Activated CD8-positive, alpha-beta memory T cell treated with anti-CD3 and anti-CD28 coated beads for 36 hours (primary cell): Measurements from ENCODE around the gene KCTD13. TPM values are rescaled to one million over a fixed set of nuclear protein-coding genes. Genes with fewer than 3 reads are reported as not detected.

Experiments used
- CTCF ChIA-PET: fragments of 350-600 bp; sonication (Branson Sonifier 250); formaldehyde crosslinking; loops from one replicate; lab custom pipeline; 2021; ENCODE audit warnings: antibody characterized with exemption; lab: Charles Lee
- POLR2A ChIA-PET: fragments of 350-600 bp; sonication (Branson Sonifier 250); formaldehyde crosslinking; loops from one replicate; lab custom pipeline; 2021; ENCODE audit warnings: antibody characterized with exemption; lab: Charles Lee
- total RNA-seq, 2 experiments: library from RNA; stranded (reverse); gene quantifications; one replicate each; pipeline ENCODE4 v1.2.3, GENCODE V29; 2021

Gene KCTD13, protein sequence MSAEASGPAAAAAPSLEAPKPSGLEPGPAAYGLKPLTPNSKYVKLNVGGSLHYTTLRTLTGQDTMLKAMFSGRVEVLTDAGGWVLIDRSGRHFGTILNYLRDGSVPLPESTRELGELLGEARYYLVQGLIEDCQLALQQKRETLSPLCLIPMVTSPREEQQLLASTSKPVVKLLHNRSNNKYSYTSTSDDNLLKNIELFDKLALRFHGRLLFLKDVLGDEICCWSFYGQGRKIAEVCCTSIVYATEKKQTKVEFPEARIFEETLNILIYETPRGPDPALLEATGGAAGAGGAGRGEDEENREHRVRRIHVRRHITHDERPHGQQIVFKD
- total RNA-seq: 10 to 100 TPM; 38.1 to 39.5 TPM

DNA sequence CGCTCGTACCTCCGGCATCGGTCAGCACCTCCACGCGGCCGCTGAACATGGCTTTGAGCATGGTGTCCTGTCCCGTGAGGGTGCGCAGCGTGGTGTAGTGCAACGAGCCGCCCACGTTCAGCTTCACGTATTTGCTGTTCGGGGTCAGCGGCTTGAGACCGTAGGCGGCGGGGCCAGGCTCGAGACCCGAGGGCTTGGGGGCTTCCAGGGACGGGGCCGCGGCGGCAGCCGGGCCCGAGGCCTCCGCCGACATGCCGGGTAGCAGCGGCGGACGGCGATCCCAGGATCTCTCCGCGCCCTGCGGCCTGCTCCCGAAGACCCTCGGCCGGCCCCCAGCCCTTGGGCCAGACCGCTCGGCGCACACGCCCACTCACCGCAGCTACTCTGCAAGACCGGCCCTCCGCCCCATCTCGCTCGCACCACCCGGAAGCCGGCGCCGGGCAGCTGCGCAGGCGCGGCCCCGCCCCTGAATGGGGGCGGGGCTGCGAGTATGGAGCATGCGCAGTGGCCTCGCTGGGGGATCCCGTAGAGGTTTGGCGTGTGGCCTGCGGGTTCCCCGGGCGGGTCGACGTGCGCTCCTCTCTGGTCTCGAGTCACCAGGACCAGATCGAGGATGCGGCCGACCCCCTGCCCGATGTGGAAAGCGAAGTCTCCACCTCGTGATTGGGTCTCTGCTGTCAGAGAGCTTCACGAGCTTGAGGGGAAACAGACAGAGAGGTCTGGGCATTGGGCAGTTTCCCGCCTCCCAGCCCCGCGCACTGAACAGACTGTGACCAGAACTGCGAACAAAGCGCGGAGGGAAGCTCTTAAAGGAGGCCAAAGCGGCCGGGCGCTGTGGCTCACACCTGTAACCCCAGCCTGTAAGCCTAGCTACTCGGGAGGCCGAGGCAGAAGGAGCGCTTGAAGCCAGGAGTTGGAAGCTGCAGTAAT, at the start of gene KCTD13:
KCTD13 (minus strand) TSS at position 446 of the 930 bp plus-strand sequence; CDS start at position 253, 193 bp downstream.
- ChIA-PET POLR2A (interaction anchor here (0.5 to 2.4 kb wide), 13 partner anchors 17 to 542 kb away, joined by 3 to 17 read pairs (median 4); partner anchors contain the start of genes ASPHD1, HIRIP3, INO80E and SEZ6L2), CTCF (interaction anchor here (0.6 to 1.7 kb wide), 7 partner anchors 10 to 187 kb away, joined by 3 to 5 read pairs (median 3); partner anchors contain the start of genes CDIPT and DOC2A)

GRCh38 chr16:29975134-29975538, 49.1 kb upstream of the KCTD13 start:
- POLR2A ChIA-PET: interaction anchor here (0.8 kb wide), 1 partner anchor 19 kb away, joined by 3 read pairs; no protein-coding TSS in a partner anchor
- CTCF ChIA-PET: interaction anchor here (1.2 to 1.3 kb wide), 2 partner anchors 21 to 140 kb away, joined by 3 to 4 read pairs; partner anchors contain the start of gene INO80E

DNA sequence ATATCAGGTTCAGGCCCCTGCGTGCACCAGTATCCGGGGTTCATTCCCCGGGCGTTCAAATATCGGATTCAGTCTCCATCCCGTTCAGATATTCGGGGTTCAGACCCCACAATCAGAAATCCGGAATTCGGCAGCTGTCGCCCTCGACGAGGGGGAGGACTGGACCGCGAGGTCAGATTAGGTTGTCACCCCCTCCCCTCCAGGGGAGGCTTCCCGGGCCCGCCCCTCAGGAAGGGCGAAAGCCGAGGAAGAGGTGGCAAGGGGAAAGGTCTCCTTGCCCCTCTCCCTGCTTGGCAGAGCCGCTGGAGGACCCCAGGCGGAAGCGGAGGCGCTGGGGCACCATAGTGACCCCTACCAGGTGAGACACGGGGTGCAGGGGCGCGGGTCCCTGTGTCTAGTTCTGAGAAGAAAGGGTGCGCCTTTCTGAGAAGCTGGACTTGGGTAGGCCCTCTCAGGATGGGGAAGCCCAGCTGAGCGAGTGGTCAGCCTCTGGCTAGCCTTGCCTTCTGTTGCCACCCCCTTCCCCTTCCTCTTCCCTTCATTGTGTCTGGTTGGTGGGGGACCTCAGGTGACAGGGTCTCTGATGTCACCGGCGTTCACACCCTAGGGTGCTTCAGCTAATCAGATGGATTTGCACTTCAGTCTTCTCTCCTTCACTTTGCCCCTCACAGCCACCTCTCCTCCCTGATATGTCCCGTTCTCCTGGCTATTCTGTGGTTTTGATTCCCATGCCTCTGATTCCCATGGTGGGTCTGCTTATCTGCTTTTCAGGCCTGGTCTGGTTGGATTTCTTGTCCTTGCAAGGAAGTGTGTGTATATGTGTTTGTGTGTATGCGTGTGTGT, 48.5 kb upstream of the KCTD13 start:
- CTCF ChIA-PET: interaction anchor here (1.2 to 3.0 kb wide), 3 partner anchors 13 to 139 kb away, joined by 3 to 14 read pairs (median 4); partner anchors contain the start of genes INO80E and TMEM219
- POLR2A ChIA-PET: interaction anchor here (1.3 to 1.8 kb wide), 2 partner anchors 12 to 75 kb away, joined by 5 to 12 read pairs; partner anchors contain the start of genes ASPHD1 and SEZ6L2

- ChIA-PET POLR2A (interaction anchor here (0.5 to 2.2 kb wide), 8 partner anchors 11 to 308 kb away, joined by 4 to 17 read pairs (median 8); partner anchors contain the start of genes ALDOA, ASPHD1, HIRIP3 and INO80E), CTCF (interaction anchor here (1.1 to 3.0 kb wide), 4 partner anchors 12 to 273 kb away, joined by 3 to 14 read pairs (median 4); partner anchors contain the start of genes PAGR1 and TMEM219)
Observed at GRCh38 chr16:29973384-29974246, 47.6 kb upstream of the KCTD13 start, which contains the start of gene TAOK2. Gene TAOK2 (plus strand): TSS chr16:29973868. CDS start chr16:29977773, 3,905 bp downstream.

DNA sequence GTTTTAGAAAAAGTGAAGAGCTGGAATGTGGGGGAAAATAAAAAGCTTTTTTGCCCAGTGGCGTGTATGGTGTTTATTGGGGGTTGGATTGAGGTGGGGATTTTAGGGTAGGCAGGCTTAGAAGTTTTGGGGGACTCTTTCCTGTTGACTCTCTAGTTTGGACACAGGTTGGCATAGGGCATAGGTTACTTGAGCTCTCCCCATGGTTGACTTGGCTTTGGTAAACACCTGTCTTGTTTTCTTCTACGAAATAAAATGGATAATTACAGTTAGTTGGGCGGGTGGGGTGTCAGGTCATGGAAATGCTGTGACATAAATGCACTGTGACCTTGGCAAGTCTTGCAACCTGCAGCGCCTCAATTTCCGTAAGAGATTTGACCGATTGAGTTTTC, 47.0 kb upstream of the KCTD13 start:
- POLR2A ChIA-PET: interaction anchor here (0.6 to 2.2 kb wide), 7 partner anchors 10 to 308 kb away, joined by 4 to 17 read pairs (median 8); partner anchors contain the start of genes ALDOA, ASPHD1, HIRIP3 and INO80E
- CTCF ChIA-PET: interaction anchor here (1.1 to 3.0 kb wide), 4 partner anchors 12 to 272 kb away, joined by 3 to 14 read pairs (median 4); partner anchors contain the start of genes PAGR1 and TMEM219

GRCh38 chr16:29972500-29972899, 46.5 kb upstream of the KCTD13 start:
- ChIA-PET CTCF (interaction anchor here (1.3 to 3.0 kb wide), 3 partner anchors 11 to 272 kb away, joined by 4 to 14 read pairs (median 5); partner anchors contain the start of gene TMEM219), POLR2A (interaction anchor here (1.3 to 2.2 kb wide), 5 partner anchors 11 to 93 kb away, joined by 5 to 17 read pairs (median 10); partner anchors contain the start of genes ALDOA, ASPHD1, HIRIP3 and INO80E)

- CTCF ChIA-PET: interaction anchor here (3.0 kb wide), 1 partner anchor 10 kb away, joined by 14 read pairs; the partner anchor contains the start of gene TMEM219
- POLR2A ChIA-PET: no interaction called here
Observed at GRCh38 chr16:29971304-29971703, 45.3 kb upstream of the KCTD13 start.

- POLR2A ChIA-PET: no interaction called here
- CTCF ChIA-PET: no interaction called here
Observed at GRCh38 chr16:29968205-29968604, 42.2 kb upstream of the KCTD13 start.

DNA sequence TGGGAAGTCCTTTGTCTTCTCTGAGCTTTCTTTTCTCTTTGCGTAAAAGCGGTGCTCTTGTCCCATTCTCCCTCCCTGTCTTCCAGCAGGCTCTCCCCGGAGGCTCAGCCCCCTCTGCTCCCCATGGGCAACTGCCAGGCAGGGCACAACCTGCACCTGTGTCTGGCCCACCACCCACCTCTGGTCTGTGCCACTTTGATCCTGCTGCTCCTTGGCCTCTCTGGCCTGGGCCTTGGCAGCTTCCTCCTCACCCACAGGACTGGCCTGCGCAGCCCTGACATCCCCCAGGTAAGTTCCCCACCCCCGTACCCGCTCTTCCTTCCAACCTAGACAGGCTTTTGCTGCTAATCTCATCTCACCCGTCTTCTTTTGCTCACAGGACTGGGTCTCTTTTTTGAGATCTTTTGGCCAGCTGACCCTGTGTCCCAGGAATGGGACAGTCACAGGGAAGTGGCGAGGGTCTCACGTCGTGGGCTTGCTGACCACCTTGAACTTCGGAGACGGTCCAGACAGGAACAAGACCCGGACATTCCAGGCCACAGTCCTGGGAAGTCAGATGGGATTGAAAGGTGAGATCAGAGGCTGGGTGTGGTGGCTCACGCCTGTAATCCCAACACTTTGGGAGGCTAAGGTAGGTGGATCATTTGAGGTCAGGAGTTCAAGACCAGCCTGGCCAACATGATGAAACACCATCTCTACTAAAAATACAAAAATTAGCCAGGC, 37.2 kb upstream of the KCTD13 start:
- CTCF ChIA-PET: no interaction called here
- POLR2A ChIA-PET: interaction anchor here (1.2 kb wide), 1 partner anchor 10 kb away, joined by 5 read pairs; the partner anchor contains the start of gene TAOK2

- CTCF ChIA-PET: interaction anchor here (0.8 to 2.3 kb wide), 2 partner anchors 10 to 63 kb away, joined by 4 to 14 read pairs; partner anchors contain the start of gene TAOK2
Observed at GRCh38 chr16:29962344-29962994, 36.4 kb upstream of the KCTD13 start.

GRCh38 chr16:29961479-29962343, 35.7 kb upstream of the KCTD13 start, which contains the start of gene TMEM219:
Gene TMEM219 (plus strand): TSS chr16:29962079. CDS start chr16:29963144, 1,065 bp downstream.
- POLR2A ChIA-PET: interaction anchor here (0.5 to 1.5 kb wide), 5 partner anchors 11 to 1098 kb away, joined by 3 to 10 read pairs (median 7); partner anchors contain the start of genes KCTD13, SH2B1 and TAOK2
- CTCF ChIA-PET: interaction anchor here (0.6 to 2.3 kb wide), 5 partner anchors 11 to 113 kb away, joined by 3 to 14 read pairs (median 4); partner anchors contain the start of gene TAOK2

More at GRCh38 chr16:29962344-29962994, 36.4 kb upstream of the KCTD13 start:
- POLR2A ChIA-PET: interaction anchor here (0.5 to 1.5 kb wide), 4 partner anchors 10 to 1099 kb away, joined by 5 to 10 read pairs (median 7); partner anchors contain the start of genes KCTD13, SH2B1 and TAOK2

GRCh38 chr16:29961127-29961478, 35.1 kb upstream of the KCTD13 start:
- ChIA-PET CTCF (interaction anchor here (0.6 to 2.3 kb wide), 5 partner anchors 12 to 113 kb away, joined by 3 to 14 read pairs (median 7); partner anchors contain the start of gene TAOK2), POLR2A (interaction anchor here (0.6 to 1.5 kb wide), 6 partner anchors 12 to 203 kb away, joined by 3 to 10 read pairs (median 5); partner anchors contain the start of genes KCTD13 and TAOK2)

GRCh38 chr16:29959821-29960220, 33.8 kb upstream of the KCTD13 start:
- POLR2A ChIA-PET: interaction anchor here (0.6 kb wide), 1 partner anchor 34 kb away, joined by 5 read pairs; the partner anchor contains the start of gene KCTD13
- CTCF ChIA-PET: interaction anchor here (1.5 to 2.3 kb wide), 2 partner anchors 13 to 73 kb away, joined by 7 to 14 read pairs; partner anchors contain the start of gene TAOK2
